GM19324 (cell line): ENCODE measurements around the gene CCDC69.
"Not testable (repeated sequence)": the region's sequence is repeated elsewhere in the genome, so short reads cannot be mapped to it uniquely, and the experiment has no call there.

Experiments
- ATAC-seq: cut with Tn5 transposase; IDR thresholded peaks from one replicate; pipeline ENCODE4 v1.9.1; 2021; ENCODE audit warnings: mild to moderate bottlenecking, moderate library complexity; ENCODE audit not compliant: unreplicated experiment, low FRiP score

CCDC69 gene

DNA sequence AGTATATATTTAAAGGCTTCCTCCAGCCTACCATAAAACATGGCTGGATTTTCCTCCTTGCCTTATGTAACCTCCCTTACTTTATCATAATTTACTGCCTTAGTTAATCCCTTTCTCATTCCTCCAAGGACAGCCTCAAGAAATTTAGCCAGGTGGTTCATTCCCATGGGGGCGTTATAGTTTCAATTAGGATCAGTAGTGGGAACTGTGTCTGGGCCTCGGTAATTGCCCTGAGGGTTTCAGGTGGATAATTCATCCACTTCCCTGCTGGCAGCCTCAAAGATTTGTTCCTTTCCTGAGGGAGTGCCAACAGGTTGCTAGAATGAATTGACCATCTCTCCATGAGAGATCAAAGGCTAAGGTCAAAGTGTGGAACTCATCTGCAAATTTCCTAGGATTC is 24.8 kb upstream of the CCDC69 start:
- ATAC-seq: no peak

DNA sequence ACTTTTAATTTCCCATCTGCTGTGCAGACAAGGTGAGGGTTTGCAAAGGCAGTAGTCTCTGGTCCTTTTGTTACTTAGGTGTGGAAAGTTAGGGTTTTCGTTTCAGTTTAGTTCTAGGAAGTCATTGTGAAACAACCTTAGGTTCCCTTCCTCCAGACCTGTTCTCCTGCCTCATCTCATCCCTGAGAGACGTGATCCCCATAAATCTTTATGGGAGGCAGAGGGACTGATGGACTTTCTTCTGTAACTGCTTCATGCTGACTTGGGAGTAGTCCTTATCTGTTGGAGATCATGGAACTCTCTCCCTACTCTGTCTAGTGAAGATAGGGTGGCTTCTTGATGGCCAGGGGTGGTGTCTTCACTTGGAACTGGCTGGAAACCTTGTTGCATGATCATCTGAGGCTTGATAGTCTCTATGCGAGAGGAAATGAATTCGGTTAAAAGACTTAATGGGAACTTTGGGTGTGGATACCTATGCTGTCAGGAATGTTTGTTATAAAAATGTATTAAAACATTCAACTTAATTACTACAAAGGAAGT is 21.9 kb upstream of the CCDC69 start:
- ATAC-seq: no peak

DNA sequence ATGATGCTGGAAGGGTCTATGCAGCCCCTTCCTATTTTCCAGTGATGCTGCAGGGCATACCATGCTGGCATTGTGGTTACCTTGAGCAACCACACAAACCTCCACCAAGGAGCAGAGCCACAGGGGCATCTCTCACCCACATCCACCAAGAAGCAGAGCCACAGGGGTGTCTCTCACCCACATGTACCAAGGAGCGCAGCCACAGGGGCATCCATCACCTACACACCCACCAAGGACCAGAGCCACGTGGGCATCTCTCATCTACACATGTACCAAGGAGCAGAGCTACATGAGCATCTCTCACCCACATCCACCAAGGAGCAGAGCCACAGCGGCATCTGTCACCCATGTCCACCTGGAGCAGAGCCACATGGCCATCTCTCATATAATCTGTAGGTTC is 20.3 kb upstream of the CCDC69 start:
- ATAC-seq: no peak

DNA sequence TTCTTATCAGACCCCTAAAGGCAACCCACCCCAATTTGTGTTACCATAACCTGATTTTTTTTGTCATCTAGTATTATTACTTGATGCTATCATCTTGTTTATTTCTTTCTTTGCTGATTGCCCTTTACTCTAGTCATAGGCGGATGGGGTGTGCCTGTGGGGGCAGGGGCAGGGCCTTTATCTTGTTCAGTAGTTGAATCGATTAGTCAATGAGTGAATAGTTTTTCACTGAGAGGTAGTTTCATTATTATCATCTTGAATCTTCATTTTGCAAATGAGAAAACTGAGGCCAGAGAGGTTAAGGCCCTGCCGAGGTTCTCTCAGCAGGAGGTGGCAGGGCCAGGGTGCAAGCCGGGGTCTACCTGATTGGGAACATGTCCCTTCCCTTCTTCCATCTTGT is 19.7 kb upstream of the CCDC69 start:
- ATAC-seq: no peak

DNA sequence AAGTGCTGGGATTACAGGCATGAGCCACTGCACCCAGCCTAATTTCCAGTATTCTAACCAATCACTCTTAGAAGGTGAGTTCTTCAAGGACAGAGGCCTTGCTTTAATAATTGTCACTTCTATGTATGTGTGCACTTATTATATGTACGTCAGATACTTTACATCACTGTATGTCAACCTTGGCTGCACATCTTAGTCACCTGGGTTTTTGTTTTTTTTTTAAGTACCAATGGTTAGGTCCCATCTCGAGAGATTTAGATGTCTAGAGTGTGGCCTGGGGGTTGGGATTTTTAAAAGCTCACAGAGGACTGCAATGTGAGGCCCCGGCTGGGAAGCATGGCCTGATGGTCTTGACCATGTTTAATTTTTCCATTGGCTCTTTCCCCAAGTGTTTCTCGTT is 19.2 kb upstream of the CCDC69 start:
- ATAC-seq: no peak

DNA sequence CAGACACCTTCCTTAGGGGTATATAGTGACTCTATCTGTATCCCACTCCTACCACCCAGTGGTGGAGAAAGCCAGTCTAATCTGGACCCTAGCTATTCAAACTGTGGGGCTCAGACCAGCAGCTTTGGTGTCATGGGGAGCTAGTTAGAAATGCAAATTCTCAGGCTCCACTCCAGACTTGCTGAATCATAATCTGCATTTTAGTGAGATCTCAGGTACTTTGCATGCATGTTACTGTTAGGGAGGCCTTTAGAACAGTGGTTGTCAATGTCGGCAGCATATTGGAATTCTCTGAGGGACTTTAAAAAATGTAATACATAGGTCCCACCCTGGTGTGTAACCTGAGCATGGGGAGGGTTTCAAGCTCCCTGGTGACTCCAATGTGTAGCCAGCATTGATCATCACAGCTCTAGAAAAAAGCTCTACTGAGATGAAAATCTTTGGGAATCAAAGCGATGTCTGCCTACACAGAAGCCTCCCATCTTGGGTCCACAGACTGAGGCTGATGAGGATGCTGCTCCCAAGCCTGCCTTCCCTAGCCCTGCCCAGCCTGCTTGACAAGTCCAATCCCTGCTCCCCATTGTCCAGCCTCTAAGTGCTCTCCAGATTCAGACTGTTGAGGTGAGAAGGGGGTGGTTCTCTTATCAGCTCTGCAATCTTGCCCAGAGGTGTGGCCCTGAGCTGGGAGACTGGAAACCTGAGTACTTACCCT is 17.2 kb upstream of the CCDC69 start:
- no peak for ATAC-seq

DNA sequence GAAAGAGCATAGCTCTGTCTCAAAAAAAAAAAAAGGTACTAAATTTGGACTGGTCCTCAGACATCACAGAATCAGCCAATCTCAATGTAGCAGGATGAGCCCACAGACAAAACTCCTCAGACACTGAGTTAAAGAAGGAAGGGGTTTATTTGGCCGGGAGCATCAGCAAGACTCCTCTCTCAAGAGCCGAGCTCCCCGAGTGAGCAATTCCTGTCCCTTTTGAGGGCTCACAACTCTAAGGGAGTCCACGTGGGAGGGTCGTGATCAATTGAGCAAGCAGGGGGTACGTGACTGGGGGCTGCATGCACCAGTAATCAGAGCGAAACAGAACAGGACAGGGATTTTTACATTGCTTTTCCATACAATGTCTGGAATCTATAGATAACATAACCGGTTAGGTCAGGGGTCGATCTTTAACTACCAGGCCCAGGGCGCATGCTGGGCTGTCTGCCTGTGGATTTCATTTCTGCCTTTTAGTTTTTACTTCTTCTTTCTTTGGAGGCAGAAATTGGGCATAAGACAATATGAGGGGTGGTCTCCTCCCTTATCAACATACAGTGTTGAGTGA is 16.5 kb upstream of the CCDC69 start:
- ATAC-seq: not testable (repeated sequence)

DNA sequence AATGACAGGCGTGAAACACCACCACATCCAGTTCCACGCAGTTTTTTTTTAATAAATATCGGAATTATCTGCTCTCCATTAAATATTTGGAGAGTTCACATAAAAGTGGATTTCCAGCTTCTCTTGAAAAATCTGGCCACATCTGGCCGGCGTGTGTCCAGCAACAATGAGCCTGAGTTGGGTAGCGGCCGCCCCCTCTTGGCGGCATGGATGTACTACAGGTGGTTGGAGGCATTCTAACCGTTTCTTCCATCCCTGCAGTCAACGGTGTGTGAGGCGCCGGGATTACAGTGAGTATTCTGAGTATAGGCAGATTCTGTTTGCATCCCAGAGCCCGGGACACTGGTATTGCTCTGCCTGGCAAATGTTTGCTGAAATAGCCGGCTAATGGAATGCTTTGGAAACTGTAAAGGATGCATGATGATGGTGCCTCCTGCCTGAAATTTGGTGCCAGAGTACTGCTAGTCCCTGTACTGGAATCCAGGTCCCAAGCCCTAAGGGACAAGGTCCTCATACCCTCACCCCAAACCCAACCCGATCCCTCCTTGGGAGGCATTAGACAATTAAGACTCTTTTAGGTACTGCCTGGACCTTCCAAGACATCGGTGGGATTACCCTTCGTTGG is 15.5 kb upstream of the CCDC69 start:
- ATAC-seq: no peak

DNA sequence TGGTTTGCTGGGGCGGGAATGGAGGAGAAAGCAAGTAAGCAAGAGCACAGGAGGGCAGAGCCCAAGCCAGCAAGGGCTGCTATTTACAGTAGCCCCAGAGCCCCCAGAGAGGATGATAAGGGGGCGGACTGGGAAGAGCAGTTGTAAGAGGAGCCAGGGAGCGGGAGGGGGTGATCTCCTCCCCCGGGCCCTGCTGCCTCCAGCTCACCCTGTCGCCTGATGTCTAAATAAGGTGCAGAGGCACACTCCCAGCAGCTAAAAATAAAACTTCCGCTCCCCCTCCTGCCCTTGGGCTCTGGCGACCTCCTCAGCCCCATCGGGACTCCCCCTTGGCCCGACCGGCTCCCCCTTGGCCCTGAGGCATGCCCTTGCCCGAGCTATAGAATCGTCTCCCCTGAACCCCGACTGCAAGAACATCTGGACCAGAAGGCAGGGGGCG is 14.4 kb upstream of the CCDC69 start:
- no peak for ATAC-seq

DNA sequence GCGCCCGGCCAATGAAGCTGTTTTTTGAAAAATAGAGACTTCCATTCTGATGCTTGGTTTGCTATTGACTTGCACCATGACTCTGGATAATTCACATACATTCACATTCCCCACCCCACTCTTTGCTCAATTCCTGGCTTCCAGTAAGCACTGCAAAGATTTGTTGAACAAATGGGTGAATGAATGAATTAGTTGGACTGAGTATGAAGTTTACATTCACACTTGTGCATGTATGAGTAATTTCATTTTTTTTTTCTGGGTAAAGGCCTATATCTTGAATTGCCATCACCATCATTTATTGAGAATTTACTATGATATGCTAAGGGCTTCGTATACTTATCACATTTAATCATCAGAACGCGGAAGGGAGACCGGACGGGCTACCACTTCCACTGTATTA is 13.8 kb upstream of the CCDC69 start:
- ATAC-seq: no peak

DNA sequence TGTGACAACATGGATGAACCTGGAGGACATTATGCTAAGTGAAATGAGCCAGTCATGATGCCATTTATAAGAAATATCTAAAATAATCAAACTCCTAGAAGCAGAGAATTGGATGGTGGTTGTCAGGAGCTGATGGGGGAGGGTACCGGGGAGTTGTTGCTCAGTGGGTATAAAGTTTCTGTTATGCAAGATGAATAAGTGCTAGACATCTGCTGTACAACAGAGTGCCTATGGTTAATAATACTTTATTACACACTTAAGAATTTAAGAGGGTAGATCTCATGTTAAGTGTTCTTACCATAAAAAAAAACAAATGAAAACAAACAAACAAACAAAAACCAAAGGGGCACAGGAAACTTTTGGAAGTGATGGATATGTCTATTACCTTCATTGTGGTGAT is 13.0 kb upstream of the CCDC69 start:
- no peak for ATAC-seq

DNA sequence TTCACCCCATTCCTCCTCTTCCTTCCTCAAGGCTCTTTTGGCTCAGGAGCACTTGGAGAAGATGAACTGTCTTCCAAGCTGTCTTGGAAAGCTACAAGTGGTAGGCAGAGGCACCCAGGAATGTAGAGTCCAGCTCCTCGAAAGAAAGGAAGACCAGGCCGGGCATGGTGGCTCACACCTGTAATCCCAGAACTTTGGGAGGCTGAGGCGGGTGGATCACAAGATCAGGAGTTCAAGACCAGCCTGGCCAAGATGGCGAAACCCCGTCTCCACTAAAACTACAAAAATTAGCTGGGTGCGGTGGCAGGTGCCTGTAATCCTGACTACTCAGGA is 11.3 kb upstream of the CCDC69 start:
- not testable (repeated sequence) for ATAC-seq

DNA sequence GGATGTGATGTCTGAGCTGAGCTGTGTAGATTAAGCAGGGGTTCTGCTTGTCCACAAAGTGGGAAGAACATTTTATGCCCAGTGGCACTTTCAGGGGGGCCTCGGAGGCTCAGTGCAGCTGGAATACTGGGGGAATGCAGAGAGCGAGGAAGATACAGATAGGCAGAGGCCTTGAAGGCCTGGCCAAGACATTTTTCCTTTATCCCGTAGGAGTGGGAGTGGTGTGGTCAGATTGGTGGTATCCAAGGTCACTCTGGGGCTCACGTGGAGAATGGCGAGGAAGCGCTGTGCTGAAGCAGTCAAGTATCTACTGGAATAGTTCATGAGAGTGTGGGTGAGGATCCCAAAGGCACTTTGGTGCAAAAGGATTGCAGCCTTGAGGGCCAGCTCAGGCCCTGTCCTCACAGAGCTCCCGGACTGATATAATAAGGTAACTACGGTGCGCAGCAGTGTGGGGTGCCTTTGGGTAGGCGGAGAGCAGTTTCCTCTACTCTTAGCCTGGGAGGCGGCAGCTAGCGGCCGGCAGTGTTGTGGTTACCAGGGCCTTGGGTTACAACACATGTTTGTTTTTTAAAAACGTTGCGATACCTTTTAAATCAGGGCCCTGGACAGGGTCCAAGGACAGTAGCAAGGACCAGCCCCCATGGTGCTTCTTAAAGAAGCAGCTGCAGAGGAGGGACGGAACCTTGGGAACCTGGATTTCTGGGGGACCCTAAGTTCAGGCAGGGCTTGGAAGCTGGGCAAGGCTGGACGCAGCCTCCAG is 10.8 kb upstream of the CCDC69 start:
- peak; percentile 65 for ATAC-seq

DNA sequence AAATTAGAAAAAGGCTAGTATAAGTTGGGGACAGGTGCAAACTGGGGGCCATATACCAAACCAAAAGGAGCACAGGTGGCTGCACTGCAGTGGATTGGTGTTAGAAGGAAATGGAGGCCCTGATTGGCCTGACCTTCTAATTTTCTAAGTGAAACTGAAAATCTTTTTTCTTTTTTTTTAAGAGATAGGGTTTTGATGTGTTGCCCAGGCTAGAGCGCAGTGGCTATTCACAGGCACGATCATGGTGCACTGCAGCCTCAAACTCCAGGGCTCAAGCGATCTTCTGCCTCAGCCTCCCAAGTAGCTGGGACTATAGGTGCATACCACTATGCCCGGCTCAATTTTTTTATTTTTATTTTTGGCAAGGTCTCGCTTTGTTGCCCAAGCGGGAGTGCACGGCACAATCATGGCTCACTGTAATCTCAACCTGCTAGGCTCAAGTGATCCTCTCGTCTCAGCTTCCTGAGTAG is 9.8 kb upstream of the CCDC69 start:
- ATAC-seq: peak; percentile 73

DNA sequence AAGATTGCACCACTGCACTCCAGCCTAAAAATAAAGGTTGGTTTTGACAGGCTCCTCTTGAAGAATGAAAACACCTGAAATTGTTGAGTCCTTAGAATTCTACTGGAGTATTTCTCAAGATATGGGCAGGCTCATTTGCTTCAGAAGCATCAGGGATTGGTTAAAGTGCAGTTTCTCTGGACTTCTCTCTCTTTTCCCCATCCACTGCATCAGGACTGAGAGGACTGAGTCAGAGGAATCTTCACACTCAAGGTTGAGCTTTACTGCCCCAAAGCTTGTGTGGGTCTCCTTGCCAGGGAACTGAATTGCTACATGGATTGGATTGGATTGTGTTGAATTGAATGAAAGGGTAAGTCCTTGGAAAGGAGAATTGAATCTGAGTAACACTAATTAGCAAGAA is 7.5 kb upstream of the CCDC69 start:
- ATAC-seq: no peak

DNA sequence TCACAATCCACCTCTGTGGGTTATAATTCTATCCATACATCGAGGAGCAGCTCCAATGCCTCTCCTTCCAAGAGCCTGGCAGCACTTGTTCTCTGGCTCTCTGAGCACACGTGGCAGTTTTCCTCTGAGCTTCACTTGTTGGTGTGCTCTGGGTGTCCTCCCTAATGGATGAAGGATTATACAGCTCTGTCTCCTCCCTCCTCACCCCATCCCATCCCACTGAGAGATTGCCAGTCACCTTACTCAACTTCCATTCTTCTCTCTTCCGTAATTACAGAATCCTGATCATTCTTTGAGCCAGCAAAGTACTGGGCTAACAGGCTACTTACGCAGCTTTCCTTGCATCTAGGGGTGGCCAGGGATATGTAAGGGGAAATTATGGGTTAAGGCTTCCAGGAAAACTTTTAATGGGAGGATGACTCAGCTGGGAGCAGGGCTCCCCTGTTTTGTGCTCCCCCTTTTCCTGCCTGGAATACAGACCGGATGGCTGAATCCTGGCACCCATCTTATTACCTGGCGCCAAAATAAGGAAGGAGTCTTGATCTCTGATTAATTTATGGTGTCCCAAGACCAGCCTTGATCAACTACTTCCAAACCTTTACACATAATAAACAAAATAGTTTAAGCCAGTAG is 6.3 kb upstream of the CCDC69 start:
- no peak for ATAC-seq

DNA sequence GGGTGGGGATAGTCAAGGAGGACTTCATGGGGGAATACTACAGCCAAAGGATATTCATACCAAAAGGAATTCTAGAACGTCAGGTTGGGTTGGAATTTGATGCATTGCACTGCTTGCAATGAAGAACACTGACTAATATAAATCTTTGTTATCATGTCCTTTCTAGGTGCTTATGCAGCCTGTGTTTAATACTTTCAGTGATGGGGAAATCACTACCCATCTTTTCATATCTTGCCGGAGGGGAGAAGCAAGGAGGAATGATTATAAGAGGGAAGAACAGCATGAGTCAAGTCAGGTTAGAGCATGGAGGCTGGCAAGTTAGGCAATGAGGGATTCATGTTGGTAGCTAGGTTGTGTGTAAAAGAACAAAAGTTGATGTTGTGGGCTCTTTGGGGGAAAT is 5.1 kb upstream of the CCDC69 start:
- no peak for ATAC-seq

DNA sequence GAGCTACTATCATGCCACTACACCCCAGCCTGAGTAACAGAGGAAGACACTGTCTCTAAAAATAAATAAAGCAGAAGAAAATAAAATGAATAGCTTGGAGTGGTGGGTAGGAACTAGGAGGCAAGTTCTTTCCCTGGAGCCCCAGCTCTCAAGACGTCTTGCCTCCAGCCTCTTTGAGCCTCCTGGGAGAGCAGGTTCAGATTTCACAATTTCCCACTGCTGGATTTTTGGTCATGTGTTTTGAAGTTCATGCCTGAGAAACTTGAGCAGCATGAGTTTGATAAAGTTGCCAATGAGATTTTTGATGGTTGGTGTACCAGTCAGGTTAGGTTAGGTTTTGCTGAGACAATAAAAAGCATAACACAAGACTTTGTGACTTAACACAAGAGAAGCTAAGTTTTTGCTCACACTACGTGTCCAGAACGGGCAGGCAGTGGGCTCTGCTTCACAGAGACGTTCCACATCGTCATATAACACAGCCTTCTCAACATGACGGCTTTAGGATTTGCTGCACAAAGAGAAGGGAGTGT is 4.1 kb upstream of the CCDC69 start:
- no peak for ATAC-seq

DNA sequence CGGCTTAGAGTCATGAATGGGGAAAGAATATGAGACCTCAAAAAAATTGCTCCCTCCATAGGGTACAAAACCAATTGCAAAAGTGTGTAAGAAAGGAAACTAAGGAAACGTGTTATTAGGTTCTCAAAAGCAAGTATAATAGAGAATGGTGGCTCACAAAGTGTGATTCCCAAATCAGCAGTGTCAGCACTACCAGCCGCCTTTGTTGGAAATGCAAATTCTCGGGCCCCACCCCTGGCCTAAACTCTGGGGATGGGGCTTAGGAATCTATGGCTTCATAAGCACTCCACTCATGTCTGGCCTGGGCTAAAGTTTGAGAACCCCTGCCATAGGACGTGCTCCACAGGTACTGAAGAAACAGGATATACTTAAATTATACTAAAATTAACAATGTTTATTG is 1.6 kb upstream of the CCDC69 start:
- no peak for ATAC-seq

DNA sequence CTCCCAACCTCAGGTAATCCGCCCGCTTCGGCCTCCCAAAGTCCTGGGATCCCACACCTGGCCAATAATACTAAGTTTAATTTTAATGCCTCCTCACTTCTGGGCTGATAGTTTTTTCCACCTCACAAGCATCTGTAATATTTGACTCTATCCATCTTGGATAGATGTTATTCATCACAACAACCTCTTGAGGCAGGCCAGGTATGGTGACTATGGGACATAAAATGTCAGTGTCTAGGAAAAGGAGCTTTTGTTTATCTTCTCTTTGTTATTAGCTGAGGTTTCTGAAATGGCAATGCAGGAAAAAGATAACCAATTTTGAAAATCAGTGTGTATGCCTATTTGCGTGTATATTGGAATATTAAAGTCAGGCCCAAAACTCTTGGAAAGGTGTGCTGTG is 1.2 kb upstream of the CCDC69 start:
- no peak for ATAC-seq
